ENCODE data around the gene RPUSD2. TPM values are rescaled to one million over a fixed set of nuclear protein-coding genes. Genes with fewer than 3 reads are reported as not detected.

The RPUSD2 gene
- total RNA-seq, 1 experiment from 2014 or later = 38.1 TPM

- DNase-seq = no peak
- no peaks in the 10 kb centered on the region for H3K36me3 ChIP-seq (replicated peaks; ENCODE audit: control insufficient read depth, insufficient read depth, low read length)
- H3K27me3 ChIP-seq (ENCODE audit: control insufficient read depth, insufficient read depth, low read length) = no peaks in the 10 kb centered on the region
- no peak overlapping the region for H3K4me3 ChIP-seq (ENCODE audit: insufficient read depth, low read depth, low read length)
These were observed 54.3 kb downstream of the RPUSD2 start for GRCh38 chr15:40623361-40623760.

Other genes starting within 250 kb of the RPUSD2 start
- 15.2 and 15.8 TPM in 2 replicates for gene INAFM2, start 245.6 kb upstream of the RPUSD2 start, total RNA-seq (2014; rRNA removed; shearing (Covaris generic))
- gene CCDC9B, start 228.4 kb upstream of the RPUSD2 start, total RNA-seq (2014; rRNA removed; shearing (Covaris generic)) = 0.03 and 0.18 TPM in 2 replicates
- gene PHGR1, start 218.3 kb upstream of the RPUSD2 start, total RNA-seq (2014; rRNA removed; shearing (Covaris generic)) = not detected in 2 replicates
- 0.04 and 0.52 TPM in 2 replicates for gene DISP2, start 211.1 kb upstream of the RPUSD2 start, total RNA-seq (2014; rRNA removed; shearing (Covaris generic))
- 72.2 and 104 TPM in 2 replicates for gene KNSTRN, start 186.6 kb upstream of the RPUSD2 start, total RNA-seq (2014; rRNA removed; shearing (Covaris generic))
- 28.6 and 31.4 TPM in 2 replicates for gene IVD, start 163.5 kb upstream of the RPUSD2 start, total RNA-seq (2014; rRNA removed; shearing (Covaris generic))
- gene BAHD1, start 128.3 kb upstream of the RPUSD2 start, total RNA-seq (2014; rRNA removed; shearing (Covaris generic)) = 45.7 and 47.4 TPM in 2 replicates
- 11.7 and 15.2 TPM in 2 replicates for gene CHST14, start 98.3 kb upstream of the RPUSD2 start, total RNA-seq (2014; rRNA removed; shearing (Covaris generic))
- 12.3 and 17.2 TPM in 2 replicates for gene CCDC32, start 4.3 kb upstream of the RPUSD2 start, total RNA-seq (2014; rRNA removed; shearing (Covaris generic))
- gene KNL1, start 24.9 kb downstream of the RPUSD2 start, total RNA-seq (2014; rRNA removed; shearing (Covaris generic)) = 28.4 and 33.9 TPM in 2 replicates
- 14.2 and 16.1 TPM in 2 replicates for gene RAD51, start 125.9 kb downstream of the RPUSD2 start, total RNA-seq (2014; rRNA removed; shearing (Covaris generic))
- 9.6 and 14.2 TPM in 2 replicates for gene RMDN3, start 186.0 kb downstream of the RPUSD2 start, total RNA-seq (2014; rRNA removed; shearing (Covaris generic))
- 58.3 and 60.9 TPM in 2 replicates for gene GCHFR, start 194.8 kb downstream of the RPUSD2 start, total RNA-seq (2014; rRNA removed; shearing (Covaris generic))
- 0.31 and 0.48 TPM in 2 replicates for gene C15orf62, start 200.7 kb downstream of the RPUSD2 start, total RNA-seq (2014; rRNA removed; shearing (Covaris generic))
- 25.5 and 30.0 TPM in 2 replicates for gene ZFYVE19, start 237.8 kb downstream of the RPUSD2 start, total RNA-seq (2014; rRNA removed; shearing (Covaris generic))
- gene DNAJC17, start 238.2 kb downstream of the RPUSD2 start, total RNA-seq (2014; rRNA removed; shearing (Covaris generic)) = 28.2 and 34.6 TPM in 2 replicates